ENCODE data around the gene ANKH.
A peak's percentile ranks its signal among the peaks of the same experiment; 100 is the strongest.
"Not testable (repeated sequence)": the region's sequence is repeated elsewhere in the genome, so short reads cannot be mapped to it uniquely, and the experiment has no call there.

Gene ANKH

DNA sequence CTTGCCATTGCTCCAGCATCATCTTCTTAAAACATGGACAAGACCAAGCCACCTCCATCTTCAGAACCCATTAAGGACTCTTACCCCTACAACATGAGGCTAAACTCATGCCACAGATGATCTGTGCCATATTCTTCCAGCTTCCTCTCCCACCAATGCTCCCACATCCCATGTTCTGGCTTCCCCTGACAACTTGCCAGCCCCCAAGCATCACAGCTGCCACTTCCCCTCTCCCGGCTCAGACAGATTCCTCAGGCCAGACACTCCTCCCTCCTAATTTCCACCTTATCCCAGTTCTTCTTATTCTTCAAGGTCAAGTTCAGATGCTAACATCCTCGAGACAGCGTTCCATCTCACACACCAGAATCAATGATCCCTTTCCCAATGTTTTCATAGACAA lies 57.8 kb downstream of the ANKH start:
- in situ Hi-C loops (cut with HindIII; ENCODE audit: low pct_ligation_motif_present, low pct_unique_long_range_greater_than_20kb, low sequenced_read_pairs), result no loop called here
- no peak for DNase-seq

DNA sequence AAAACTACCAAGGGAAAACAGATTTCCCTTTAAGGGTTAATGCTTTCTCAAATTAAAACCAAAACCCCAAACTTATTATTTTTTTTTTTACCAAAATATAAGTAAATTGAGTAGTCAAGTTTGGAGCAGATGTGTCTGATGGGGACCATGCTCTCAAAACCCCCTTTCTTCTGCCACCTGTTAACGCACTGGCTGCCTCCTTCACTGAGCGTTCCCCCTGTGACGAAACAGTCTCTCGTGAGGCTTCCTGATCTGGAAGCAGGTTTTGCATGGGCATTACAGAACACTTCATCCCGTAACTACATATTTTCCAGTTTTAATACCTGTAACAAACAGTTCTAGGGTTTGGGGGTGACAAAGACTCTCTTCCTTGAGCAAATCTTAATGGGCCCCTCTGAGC lies 59.4 kb downstream of the ANKH start:
- in situ Hi-C loops (cut with HindIII; ENCODE audit: low pct_ligation_motif_present, low pct_unique_long_range_greater_than_20kb, low sequenced_read_pairs), result no loop called here
- DNase-seq, result no peak

DNA sequence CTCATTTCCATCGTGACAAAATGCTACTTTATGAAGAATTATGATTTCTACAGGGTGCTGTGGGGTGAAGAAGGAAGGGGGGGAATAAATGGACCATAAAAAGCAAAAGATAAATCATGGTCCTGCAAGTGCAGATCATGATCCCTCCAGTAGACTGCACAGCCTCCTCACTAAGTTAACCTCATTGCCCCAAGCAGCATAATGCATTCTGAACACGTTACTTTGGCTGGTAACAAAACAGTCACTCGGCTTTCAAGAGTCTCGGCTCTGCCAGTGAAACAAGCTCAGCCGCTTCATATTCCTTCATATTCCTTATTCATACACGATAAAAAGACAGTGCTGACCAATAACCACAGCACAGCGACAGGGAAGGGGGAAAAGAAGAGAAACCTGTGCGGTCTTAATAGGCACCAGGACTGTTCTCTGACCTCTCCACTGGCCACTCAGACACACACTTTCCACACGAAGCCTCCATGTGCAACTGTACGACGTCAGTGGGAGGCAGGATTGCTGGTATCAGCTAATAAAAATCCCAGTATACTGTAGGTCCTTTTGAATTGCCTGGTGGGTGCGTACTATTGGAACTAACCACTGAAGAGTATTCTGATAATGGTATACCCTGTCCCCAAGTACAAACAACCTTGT lies 60.5 kb downstream of the ANKH start:
- in situ Hi-C loops (cut with HindIII; ENCODE audit: low pct_ligation_motif_present, low pct_unique_long_range_greater_than_20kb, low sequenced_read_pairs), result no loop called here
- DNase-seq, result no peak

GRCh38 chr5:14810282-14810681 lies 61.3 kb downstream of the ANKH start:
- in situ Hi-C loops (cut with HindIII; ENCODE audit: low pct_ligation_motif_present, low pct_unique_long_range_greater_than_20kb, low sequenced_read_pairs), result no loop called here

GRCh38 chr5:14809369-14810155 lies 62.0 kb downstream of the ANKH start:
- in situ Hi-C loops (cut with HindIII; ENCODE audit: low pct_ligation_motif_present, low pct_unique_long_range_greater_than_20kb, low sequenced_read_pairs), result no loop called here
- DNase-seq, result peak; percentile 78

More at GRCh38 chr5:14810282-14810681, 61.3 kb downstream of the ANKH start:
- no peak for DNase-seq

DNA sequence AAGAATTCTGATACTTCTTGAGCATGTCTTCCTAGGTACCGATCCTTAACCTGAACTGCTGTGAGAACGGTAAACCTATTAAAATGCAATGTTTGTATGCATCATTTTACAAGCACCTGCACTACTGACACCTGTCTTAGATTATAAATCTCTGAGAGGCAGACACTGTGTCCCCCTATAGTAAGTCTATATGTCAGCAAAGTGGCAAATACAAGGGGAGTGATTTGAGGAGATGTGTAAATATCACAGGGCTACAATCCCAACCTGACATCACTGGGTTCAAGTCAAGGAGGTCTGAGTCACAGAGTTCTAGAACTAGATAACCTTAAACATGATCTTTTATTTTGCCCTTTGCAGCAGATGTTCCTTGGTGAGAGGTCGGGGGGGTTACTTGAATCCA lies 64.1 kb downstream of the ANKH start:
- no peak for DNase-seq
- in situ Hi-C loops (cut with HindIII; ENCODE audit: low pct_ligation_motif_present, low pct_unique_long_range_greater_than_20kb, low sequenced_read_pairs), result no loop called here

DNA sequence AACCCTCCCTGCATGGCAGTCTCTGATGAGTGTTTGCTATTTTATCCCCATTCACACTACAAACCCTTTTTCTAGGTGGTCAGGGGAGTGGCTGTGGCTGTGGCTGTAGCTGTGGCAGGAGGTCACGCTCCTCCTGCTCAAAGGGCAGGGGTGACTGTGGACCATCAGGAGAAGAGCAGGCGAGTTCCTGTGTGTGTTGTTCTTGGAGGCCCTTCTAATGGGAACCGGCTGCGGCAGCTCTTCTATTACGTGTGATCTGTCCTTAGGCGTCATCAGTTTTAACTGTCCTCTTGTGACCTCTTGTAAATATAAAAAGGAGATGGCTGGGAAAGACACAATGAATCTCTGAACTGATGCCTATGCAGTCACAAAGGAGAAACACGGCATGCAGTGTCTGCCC lies 65.1 kb downstream of the ANKH start:
- no peak for DNase-seq
- in situ Hi-C loops (cut with HindIII; ENCODE audit: low pct_ligation_motif_present, low pct_unique_long_range_greater_than_20kb, low sequenced_read_pairs), result no loop called here

- DNase-seq, result no peak
- in situ Hi-C loops (cut with HindIII; ENCODE audit: low pct_ligation_motif_present, low pct_unique_long_range_greater_than_20kb, low sequenced_read_pairs), result no loop called here
Observed at GRCh38 chr5:14802541-14802940, 69.0 kb downstream of the ANKH start.

- no peak for DNase-seq
- in situ Hi-C loops (cut with HindIII; ENCODE audit: low pct_ligation_motif_present, low pct_unique_long_range_greater_than_20kb, low sequenced_read_pairs), result no loop called here
Observed at GRCh38 chr5:14801792-14802191, 69.8 kb downstream of the ANKH start.

DNA sequence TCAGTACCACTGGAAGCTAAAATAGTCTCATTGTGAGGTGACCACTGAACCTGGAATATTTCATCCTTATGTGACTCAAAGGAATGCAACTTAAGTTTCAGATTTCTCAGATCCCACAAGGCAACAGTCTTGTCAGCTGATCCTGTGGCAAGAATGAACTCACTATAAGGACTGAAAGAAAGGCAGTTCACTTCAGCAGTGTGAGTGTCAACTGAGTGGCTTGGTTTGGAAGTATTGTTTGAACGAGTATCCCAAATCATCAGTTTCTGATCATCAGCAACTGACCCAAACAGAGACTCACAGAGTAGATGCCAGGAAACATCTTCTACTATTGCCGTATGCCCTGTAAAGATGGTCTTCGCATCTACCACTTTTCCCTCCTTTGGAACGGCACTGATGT lies 74.2 kb downstream of the ANKH start:
- DNase-seq; in situ Hi-C loops (cut with HindIII; ENCODE audit: low pct_ligation_motif_present, low pct_unique_long_range_greater_than_20kb, low sequenced_read_pairs): not testable (repeated sequence)

GRCh38 chr5:14794583-14795230 lies 76.9 kb downstream of the ANKH start:
- no peak for DNase-seq
- in situ Hi-C loops (cut with HindIII; ENCODE audit: low pct_ligation_motif_present, low pct_unique_long_range_greater_than_20kb, low sequenced_read_pairs), result no loop called here

GRCh38 chr5:14793851-14794250 lies 77.7 kb downstream of the ANKH start:
- DNase-seq, result no peak
- in situ Hi-C loops (cut with HindIII; ENCODE audit: low pct_ligation_motif_present, low pct_unique_long_range_greater_than_20kb, low sequenced_read_pairs), result no loop called here

GRCh38 chr5:14790911-14791310 lies 80.7 kb downstream of the ANKH start:
- in situ Hi-C loops (cut with HindIII; ENCODE audit: low pct_ligation_motif_present, low pct_unique_long_range_greater_than_20kb, low sequenced_read_pairs), result no loop called here
- DNase-seq, result no peak

DNA sequence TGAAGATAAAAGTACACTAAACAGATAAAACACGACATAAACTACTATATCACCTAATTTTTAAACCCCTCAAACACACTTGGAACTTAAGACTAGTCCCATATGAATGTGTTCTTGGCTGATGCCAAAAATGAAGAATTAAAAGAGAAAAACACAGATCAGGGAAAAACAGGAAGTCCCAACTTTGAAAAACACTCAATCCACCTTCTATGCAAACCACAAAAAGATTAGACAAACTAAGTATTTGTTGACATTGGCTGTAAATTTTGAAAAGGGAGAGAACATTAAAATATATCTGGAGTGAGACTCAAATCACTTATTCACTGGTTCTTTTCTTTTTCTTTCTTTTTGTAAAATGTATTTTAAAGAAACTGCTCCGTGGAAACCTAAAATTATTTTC lies 81.4 kb downstream of the ANKH start:
- DNase-seq, result no peak
- in situ Hi-C loops (cut with HindIII; ENCODE audit: low pct_ligation_motif_present, low pct_unique_long_range_greater_than_20kb, low sequenced_read_pairs), result no loop called here

- in situ Hi-C loops (cut with HindIII; ENCODE audit: low pct_ligation_motif_present, low pct_unique_long_range_greater_than_20kb, low sequenced_read_pairs), result no loop called here
- DNase-seq, result no peak
Observed at GRCh38 chr5:14787801-14788579, 83.6 kb downstream of the ANKH start.

- in situ Hi-C loops (cut with HindIII; ENCODE audit: low pct_ligation_motif_present, low pct_unique_long_range_greater_than_20kb, low sequenced_read_pairs), result no loop called here
- no peak for DNase-seq
Observed at GRCh38 chr5:14783691-14784090, 87.9 kb downstream of the ANKH start.

DNA sequence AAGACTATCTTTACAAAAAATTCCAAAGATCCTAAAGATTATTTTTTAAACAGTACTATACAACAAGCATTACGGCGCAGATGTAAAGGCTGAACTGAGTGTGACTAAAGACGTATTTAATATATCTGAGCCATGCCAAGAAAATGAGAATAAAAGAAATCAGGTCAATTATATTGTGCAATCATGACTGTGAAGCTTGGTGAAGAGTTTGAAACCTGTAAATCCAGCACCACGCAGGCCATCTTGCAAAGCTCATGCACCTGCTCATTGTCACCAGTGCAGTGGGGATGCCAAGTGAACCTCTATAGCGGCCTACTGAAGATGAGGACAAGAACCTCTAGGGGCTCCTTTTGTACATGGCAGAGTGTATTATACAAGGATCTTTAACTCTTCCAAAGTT lies 89.0 kb downstream of the ANKH start:
- no peak for DNase-seq
- in situ Hi-C loops (cut with HindIII; ENCODE audit: low pct_ligation_motif_present, low pct_unique_long_range_greater_than_20kb, low sequenced_read_pairs), result no loop called here

GRCh38 chr5:14781106-14781505 lies 90.5 kb downstream of the ANKH start:
- DNase-seq, result no peak
- in situ Hi-C loops (cut with HindIII; ENCODE audit: low pct_ligation_motif_present, low pct_unique_long_range_greater_than_20kb, low sequenced_read_pairs), result no loop called here

- in situ Hi-C loops (cut with HindIII; ENCODE audit: low pct_ligation_motif_present, low pct_unique_long_range_greater_than_20kb, low sequenced_read_pairs), result no loop called here
- no peak for DNase-seq
Observed at GRCh38 chr5:14779975-14780374, 91.6 kb downstream of the ANKH start.

Measured in ACHN (cell line).